Measurements from ENCODE around the gene MLH1.
"Not testable (repeated sequence)": the region's sequence is repeated elsewhere in the genome, so short reads cannot be mapped to it uniquely, and the experiment has no call there.

GRCh38 chr3:36963008-36963407 is 30.3 kb upstream of the MLH1 start:
- not testable (repeated sequence) for TF ChIP-seq CTCF (IDR thresholded peaks at IDR 0.05); RNF2 (IDR thresholded peaks at IDR 0.05; ENCODE audit: borderline replicate concordance, low read depth); EHMT2 (IDR thresholded peaks at IDR 0.05; ENCODE audit: low read depth); HOXB13 (CRISPR knock-in tag; IDR thresholded peaks at IDR 0.05; ENCODE audit: low read depth); JUNB (IDR thresholded peaks at IDR 0.05); POLR2A (IDR thresholded peaks at IDR 0.05; ENCODE audit: low read length); RARB (CRISPR knock-in tag; IDR thresholded peaks at IDR 0.05); MYC (IDR thresholded peaks at IDR 0.05; ENCODE audit: borderline replicate concordance, low read length); POLR2AphosphoS2 (conservative IDR thresholded peaks at IDR 0.05; ENCODE audit: low read length); REST (IDR thresholded peaks at IDR 0.05); RAD21 (conservative IDR thresholded peaks at IDR 0.05 in 1 of 2, IDR thresholded peaks at IDR 0.05 in 1 of 2)

Data from A549 (cell line).